CD4-positive, alpha-beta T cell (primary cell): ENCODE data around the gene GLCE. TPM values are rescaled to one million over a fixed set of nuclear protein-coding genes. Genes with fewer than 3 reads are reported as not detected.

Source experiments
- ATAC-seq: fragments of 200-7000 bp; cut with Tn5 transposase; one replicate; pipeline ENCODE4 v1.10.0; 2022; ENCODE audit warnings: mild to moderate bottlenecking; ENCODE audit not compliant: poor library complexity
- CTCF ChIA-PET: fragments of 350-600 bp; sonication (Branson Sonifier 250); formaldehyde crosslinking; loops from one replicate; lab custom pipeline; 2021; ENCODE audit warnings: antibody characterized with exemption, inconsistent platforms; lab: Charles Lee
- POLR2A ChIA-PET: fragments of 350-600 bp; sonication (Branson Sonifier 250); formaldehyde crosslinking; loops from one replicate; lab custom pipeline; 2021; ENCODE audit warnings: antibody characterized with exemption, inconsistent platforms; lab: Charles Lee
- DNase-seq, 14 experiments: peaks; one replicate each; pipeline ENCODE4 v3.0.0-alpha.2; 2013 to 2020; ENCODE audit warnings: mixed read lengths in 2 of 14
- H3K27ac ChIP-seq, 2 donors: one replicate each; pipeline versions ENCODE4 v1.5.1 to v1.7.0; 2013; ENCODE audit warnings: low read length in 2 of 2, low read depth in 1 of 2, mild to moderate bottlenecking in 1 of 2
- H3K27me3 ChIP-seq, 2 experiments: 1 replicate in 1 of 2; 2 replicates in 1 of 2; pipeline versions ENCODE4 v1.6.1 to v1.7.0; 2013; ENCODE audit warnings: low read length in 2 of 2, control low read depth in 1 of 2, mild to moderate bottlenecking in 1 of 2, moderate library complexity in 1 of 2; ENCODE audit not compliant: insufficient read depth in 2 of 2, control insufficient read depth in 1 of 2
- H3K36me3 ChIP-seq: one replicate; pipeline ENCODE4 v1.6.1; 2013; ENCODE audit warnings: low read length, control low read depth; ENCODE audit not compliant: insufficient read depth
- H3K4me1 ChIP-seq: one replicate; pipeline ENCODE4 v1.6.1; 2013; ENCODE audit warnings: low read length, control low read depth; ENCODE audit not compliant: insufficient read depth
- H3K4me3 ChIP-seq: one replicate; pipeline ENCODE4 v1.5.1; 2013; ENCODE audit warnings: mild to moderate bottlenecking, low read length, moderate library complexity
- H3K9me3 ChIP-seq, 2 experiments: 1 replicate in 1 of 2; 2 replicates in 1 of 2; pipeline versions ENCODE4 v1.6.1 to v1.7.0; 2013; ENCODE audit warnings: low read length in 2 of 2, mild to moderate bottlenecking in 2 of 2, control low read depth in 1 of 2, moderate library complexity in 1 of 2; ENCODE audit not compliant: control insufficient read depth in 1 of 2, insufficient read depth in 1 of 2
- H3K27ac Mint-ChIP-seq: one replicate; pipeline ENCODE4 v1.8.0; 2020; ENCODE audit warnings: mixed read lengths
- H3K27me3 Mint-ChIP-seq: one replicate; pipeline ENCODE4 v1.8.0; 2021; ENCODE audit warnings: mixed read lengths
- H3K36me3 Mint-ChIP-seq: one replicate; pipeline ENCODE4 v1.8.0; 2021; ENCODE audit warnings: low read depth, mixed read lengths
- H3K4me1 Mint-ChIP-seq: one replicate; pipeline ENCODE4 v1.8.0; 2021; ENCODE audit warnings: low read depth, mixed read lengths
- H3K4me3 Mint-ChIP-seq: one replicate; pipeline ENCODE4 v1.8.0; 2020; ENCODE audit warnings: mild to moderate bottlenecking, mixed read lengths
- H3K9me3 Mint-ChIP-seq: one replicate; pipeline ENCODE4 v1.8.0; 2020; ENCODE audit warnings: mixed read lengths
- CTCF ChIP-seq: fragments of 200-600 bp; IDR thresholded peaks from one replicate; pipeline ENCODE4 v1.8.0; 2022; ENCODE audit warnings: antibody characterized with exemption, mild to moderate bottlenecking
- intact Hi-C, 2 experiments: fragments of 100-400 bp; cut with DNase I in 1 of 2; cut with micrococcal nuclease in 1 of 2; formaldehyde crosslinking; loops; one replicate each; pipeline versions ENCODE4 v1.15.1 to v1.9.0; 2023 to 2025; cut with DNase I, micrococcal nuclease
- total RNA-seq, 174 experiments: library from RNA in 2 of 174; stranded (reverse) in 2 of 174; gene quantifications; one replicate each; pipeline ENCODE4 v1.2.3 and lab custom pipeline; 2021 to 2026

Gene GLCE
- total RNA-seq, 2 experiments from 2014 or later = 3.2 TPM

DNA sequence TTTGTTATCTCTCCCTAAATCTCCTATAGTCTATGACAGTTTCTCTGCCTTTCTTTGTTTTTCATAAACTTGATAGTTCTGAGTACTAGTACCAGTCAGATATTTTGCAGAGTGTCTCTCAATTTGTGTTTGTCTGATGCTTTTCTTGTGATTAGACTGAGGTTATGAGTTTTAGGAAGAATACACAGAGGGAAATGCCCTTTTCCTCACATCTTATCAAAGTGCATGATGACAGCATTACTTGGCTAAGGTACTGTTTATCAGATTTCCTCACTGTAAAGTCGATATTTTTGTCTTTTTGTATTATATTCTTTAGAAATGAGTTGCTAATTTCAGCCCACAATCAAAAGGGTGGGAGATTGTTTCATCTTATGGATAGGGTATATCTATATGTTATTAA, 45.6 kb downstream of the GLCE start:
- intact Hi-C loops = no loop called here
- Histone ChIP-seq H3K4me3 (no peak overlapping the region), H3K27ac (no peak overlapping the region), H3K4me1 (peaks cover 4% of the 10 kb centered on the region), H3K27me3 (no peaks in the 10 kb centered on the region), H3K36me3 (no peaks in the 10 kb centered on the region), H3K9me3 (no peaks in the 10 kb centered on the region)
- no peaks in the 10 kb centered on the region for H3K36me3 Mint-ChIP-seq
- peaks cover 2% of the 10 kb centered on the region for H3K9me3 Mint-ChIP-seq
- no peak overlapping the region for H3K27ac Mint-ChIP-seq
- no peak overlapping the region for H3K4me3 Mint-ChIP-seq
- ChIA-PET CTCF (no interaction called here), POLR2A (no interaction called here)
- TF ChIP-seq CTCF = no peak
- ATAC-seq (no peak), DNase-seq (no peak)
- H3K27me3 Mint-ChIP-seq = no peaks in the 10 kb centered on the region
- peaks cover 7% of the 10 kb centered on the region for H3K4me1 Mint-ChIP-seq

DNA sequence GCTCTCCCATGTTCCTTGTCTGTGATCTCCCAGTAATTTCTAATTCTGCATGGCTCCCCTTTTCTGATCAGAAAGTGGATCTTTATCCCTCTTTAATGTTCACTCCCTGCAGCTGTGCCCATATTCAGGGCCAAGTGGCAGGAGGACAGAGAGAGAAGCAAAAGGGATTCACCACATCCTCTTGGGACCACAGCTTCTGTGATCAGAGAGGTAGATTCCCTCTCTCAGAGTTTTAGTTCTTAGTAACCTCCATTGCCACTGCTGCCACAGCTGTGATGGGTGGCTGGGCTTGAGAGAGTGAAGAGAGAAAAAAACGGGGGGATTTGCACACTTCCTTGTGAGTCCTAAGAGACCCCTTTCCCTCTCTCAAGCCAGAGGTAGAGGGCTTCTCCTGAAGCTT, 49.2 kb downstream of the GLCE start:
- H3K36me3 ChIP-seq = no peaks in the 10 kb centered on the region
- ChIA-PET CTCF (no interaction called here), POLR2A (no interaction called here)
- H3K27me3 ChIP-seq = no peaks in the 10 kb centered on the region
- H3K4me1 ChIP-seq = peaks cover 4% of the 10 kb centered on the region
- no peak overlapping the region for H3K27ac ChIP-seq
- no peak overlapping the region for H3K4me3 Mint-ChIP-seq
- DNase-seq = no peak
- H3K9me3 Mint-ChIP-seq = peaks cover 2% of the 10 kb centered on the region
- peaks cover 7% of the 10 kb centered on the region for H3K4me1 Mint-ChIP-seq
- no peak for TF ChIP-seq CTCF
- no peak overlapping the region for H3K4me3 ChIP-seq
- H3K27ac Mint-ChIP-seq = no peak overlapping the region
- ATAC-seq = no peak
- no peaks in the 10 kb centered on the region for H3K27me3 Mint-ChIP-seq
- intact Hi-C loops = no loop called here
- H3K9me3 ChIP-seq = no peaks in the 10 kb centered on the region
- peaks cover 6% of the 10 kb centered on the region for H3K36me3 Mint-ChIP-seq

DNA sequence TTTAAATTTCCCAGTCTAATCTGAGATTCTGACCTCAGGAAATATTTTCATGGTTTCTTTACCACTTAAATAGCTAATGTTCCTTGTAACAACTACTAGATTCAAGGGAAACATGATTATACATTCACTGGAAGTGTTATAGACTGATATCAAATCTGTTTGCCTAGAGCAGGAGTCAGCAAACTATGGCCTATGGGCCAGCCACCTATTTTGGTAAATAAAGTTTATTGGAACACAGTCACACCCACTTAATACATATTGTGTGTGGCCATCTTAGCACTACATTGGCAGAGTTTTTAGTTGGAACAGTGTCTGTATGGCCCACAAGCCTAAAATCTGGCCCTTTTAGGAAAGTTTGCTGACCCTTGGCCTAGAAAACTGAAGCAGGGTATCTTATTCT, 50.1 kb downstream of the GLCE start:
- DNase-seq = no peak
- Mint-ChIP-seq H3K27ac (no peak overlapping the region), H3K36me3 (peaks cover 6% of the 10 kb centered on the region), H3K9me3 (peaks cover 2% of the 10 kb centered on the region), H3K4me1 (peaks cover 7% of the 10 kb centered on the region), H3K27me3 (no peaks in the 10 kb centered on the region), H3K4me3 (no peak overlapping the region)
- Histone ChIP-seq H3K9me3 (no peaks in the 10 kb centered on the region), H3K36me3 (no peaks in the 10 kb centered on the region), H3K27me3 (no peaks in the 10 kb centered on the region), H3K4me1 (peaks cover 4% of the 10 kb centered on the region), H3K27ac (no peak overlapping the region), H3K4me3 (no peak overlapping the region)
- ChIA-PET CTCF (no interaction called here), POLR2A (no interaction called here)
- intact Hi-C loops = no loop called here
- TF ChIP-seq CTCF = no peak
- ATAC-seq = no peak
